Middle frontal gyrus (tissue), 1 donor: Measurements from ENCODE around the gene RPL37.
"Not testable (repeated sequence)": the region's sequence is repeated elsewhere in the genome, so short reads cannot be mapped to it uniquely, and the experiment has no call there.

Experiments
- DNase-seq: peaks from one replicate; pipeline ENCODE4 v3.0.0-alpha.2; 2015; ENCODE audit warnings: low spot score; ENCODE audit errors: extremely low spot score

The RPL37 gene

GRCh38 chr5:40797273-40798011, 37.6 kb downstream of the RPL37 start:
- DNase-seq = no peak

GRCh38 chr5:40796487-40796889, 38.5 kb downstream of the RPL37 start:
- no peak for DNase-seq

GRCh38 chr5:40794877-40795276, 40.1 kb downstream of the RPL37 start:
- DNase-seq = not testable (repeated sequence)

DNA sequence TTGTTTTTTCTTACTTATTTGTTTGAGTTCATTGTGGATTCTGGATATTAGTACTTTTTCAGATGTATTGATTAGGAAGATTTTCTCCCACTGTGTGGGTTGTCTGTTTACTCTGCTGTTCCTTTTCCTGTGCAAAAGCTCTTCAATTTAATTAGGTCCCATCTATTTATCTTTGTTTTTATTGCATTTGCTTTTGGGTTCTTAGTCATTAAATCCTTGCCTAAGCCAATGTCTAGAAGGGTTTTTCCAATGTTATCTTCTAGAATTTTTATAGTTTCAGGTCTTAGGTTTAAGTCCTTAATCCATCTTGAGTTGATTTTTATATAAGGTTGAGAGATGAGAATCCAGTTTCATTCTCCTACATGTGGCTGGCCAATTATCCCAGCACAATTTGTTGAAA, 40.7 kb downstream of the RPL37 start:
- DNase-seq = not testable (repeated sequence)

DNA sequence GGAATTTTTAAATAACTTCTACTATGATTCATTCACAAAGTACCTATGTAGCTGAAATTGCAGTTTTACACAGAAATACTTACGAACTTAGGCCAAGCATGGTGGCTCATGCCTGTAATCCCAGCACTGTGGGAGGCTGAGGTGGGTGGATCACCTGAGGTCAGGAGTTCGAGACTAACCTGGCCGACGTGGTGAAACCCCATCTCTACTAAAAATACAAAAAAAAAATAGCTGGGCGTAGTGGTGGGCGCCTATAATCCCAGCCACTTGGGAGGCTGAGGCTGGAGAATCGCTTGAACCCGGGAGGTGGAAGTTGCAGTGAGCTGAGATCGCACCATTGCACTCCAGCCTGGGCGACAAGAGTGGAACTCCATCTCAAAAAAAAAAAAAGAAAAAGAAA, 42.3 kb downstream of the RPL37 start:
- not testable (repeated sequence) for DNase-seq

GRCh38 chr5:40791715-40792139, 43.3 kb downstream of the RPL37 start:
- DNase-seq = no peak

- DNase-seq = no peak
These were observed 44.0 kb downstream of the RPL37 start for GRCh38 chr5:40790947-40791593.

GRCh38 chr5:40788941-40789340, 46.1 kb downstream of the RPL37 start:
- DNase-seq = not testable (repeated sequence)

DNA sequence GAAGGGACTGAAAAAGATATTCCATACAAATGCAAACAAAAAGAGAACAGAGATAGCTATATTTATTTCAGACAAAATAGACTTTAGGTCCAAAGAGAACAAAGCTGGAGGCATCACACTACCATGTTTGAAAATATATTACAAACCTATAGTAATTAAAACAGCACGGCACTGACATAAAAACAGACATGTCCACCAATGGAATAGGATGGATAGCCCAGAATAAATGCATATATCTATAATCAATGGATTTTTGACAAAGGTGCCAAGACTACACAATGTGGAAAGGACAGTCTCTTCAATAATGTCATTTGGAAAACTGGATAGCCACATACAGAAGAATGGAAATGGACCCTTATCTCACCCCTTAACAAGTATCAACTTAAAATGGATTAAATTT, 47.0 kb downstream of the RPL37 start:
- no peak for DNase-seq

DNA sequence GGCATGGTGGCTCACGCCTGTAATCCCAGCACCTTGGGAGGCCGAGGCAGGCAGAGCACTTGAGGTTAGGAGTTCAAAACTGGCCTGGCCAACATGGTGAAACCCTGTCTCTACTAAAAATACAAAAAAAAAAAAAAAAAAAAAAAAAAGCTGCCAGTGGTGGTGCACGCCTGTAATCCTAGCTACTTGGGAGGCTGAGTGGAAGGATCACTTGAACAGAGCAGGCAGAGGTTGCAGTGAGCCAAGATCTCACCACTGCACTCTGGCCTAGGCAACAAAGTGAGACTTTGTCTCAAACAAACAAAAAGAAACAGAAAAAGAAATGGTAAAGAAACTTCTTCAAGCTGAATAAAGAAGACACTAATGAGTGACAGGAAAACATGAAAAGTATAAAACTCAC, 48.4 kb downstream of the RPL37 start:
- DNase-seq = not testable (repeated sequence)

GRCh38 chr5:40784916-40785315, 50.1 kb downstream of the RPL37 start:
- DNase-seq = no peak

DNA sequence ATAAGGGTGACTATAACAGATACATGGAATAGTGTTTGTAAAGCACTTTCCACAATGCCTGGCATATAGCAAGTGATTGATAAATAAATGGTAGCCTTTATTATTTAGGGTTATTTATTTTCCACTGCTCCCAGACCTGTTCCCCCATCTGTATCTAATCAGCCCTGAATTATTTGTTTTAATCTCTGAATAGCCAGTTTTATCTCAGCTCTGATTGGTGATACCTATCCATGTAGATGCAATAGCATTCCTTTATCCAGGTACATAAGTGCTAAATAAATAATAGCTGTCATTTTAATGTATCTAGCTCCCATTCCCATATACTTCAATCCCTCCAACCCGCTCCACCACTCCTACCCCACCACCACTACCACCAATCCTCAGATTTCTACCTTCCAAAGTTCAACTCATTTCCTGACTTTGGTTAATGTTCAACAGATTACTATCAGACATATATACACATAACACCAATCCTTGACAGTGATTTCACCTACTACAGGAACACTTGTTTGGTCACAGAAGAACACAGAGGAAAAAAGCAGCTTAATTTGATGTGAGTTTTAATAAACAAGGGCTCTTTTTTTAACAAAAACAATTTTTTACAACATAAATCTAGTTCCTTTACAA, 50.9 kb downstream of the RPL37 start:
- DNase-seq = no peak

- DNase-seq = no peak
These were observed 53.1 kb downstream of the RPL37 start for GRCh38 chr5:40781843-40782409.

DNA sequence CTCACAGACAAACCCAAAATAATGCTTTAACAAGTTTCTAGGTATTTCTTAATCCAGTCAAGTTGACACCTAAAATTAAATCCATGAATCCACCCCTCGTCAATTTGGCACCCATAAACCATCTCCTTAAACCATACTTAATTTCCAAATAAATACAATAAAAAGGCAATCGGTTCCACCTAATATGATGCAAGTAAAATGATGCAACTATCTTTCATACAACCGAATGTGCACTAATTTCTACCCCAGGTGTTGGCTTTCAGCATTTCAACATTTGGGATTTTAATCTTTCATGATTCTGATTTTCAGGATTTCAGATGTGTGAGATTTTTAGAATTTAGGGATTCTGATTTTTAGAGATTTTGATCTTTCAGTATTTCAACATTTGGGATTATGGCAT, 54.2 kb downstream of the RPL37 start:
- DNase-seq = no peak

GRCh38 chr5:40780199-40780598, 54.8 kb downstream of the RPL37 start:
- no peak for DNase-seq

DNA sequence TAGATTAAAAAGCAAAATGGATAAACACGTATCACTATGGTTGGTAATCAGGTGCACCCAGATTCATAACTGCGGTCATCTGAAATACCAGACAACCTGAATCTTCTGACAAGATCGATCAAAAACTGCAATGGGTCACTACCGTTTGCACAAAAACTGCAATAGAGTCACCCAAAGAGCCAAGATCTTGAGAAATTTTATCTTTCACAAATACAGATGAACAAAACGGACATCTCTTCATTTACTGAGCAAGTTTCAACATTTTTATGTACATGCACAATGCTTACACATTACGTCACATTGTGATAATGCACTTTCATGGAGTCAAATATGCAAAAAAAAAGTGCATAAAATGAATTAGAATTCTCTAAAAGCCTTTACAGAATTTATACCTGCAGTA, 55.5 kb downstream of the RPL37 start:
- no peak for DNase-seq

DNA sequence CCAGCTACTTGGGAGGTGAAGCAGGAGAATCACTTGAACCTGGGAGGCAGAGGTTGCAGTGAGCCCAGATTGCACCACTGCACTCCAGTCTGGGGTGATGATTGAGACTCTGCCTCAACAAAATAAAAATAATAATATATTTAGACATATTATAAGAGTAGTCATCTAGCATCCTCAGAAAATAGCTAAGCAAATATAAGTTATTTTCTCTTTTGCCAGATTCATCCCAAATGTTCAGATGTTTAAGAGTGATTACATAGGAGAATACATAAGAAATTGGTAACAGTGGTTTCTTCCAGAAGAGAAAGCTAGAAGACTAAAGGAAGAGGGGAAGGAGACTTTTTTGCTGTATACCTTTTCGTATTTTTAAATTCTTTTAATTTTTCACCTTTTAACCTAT, 56.9 kb downstream of the RPL37 start:
- DNase-seq = no peak

- DNase-seq = no peak
These were observed 58.4 kb downstream of the RPL37 start for GRCh38 chr5:40776658-40776977.

GRCh38 chr5:40775846-40776657, 59.0 kb downstream of the RPL37 start:
- no peak for DNase-seq
